A673 (cell line): ENCODE measurements around the gene MLF1.

Experiments
- CTCF ChIP-seq: fragments of 300-800, 200-600 bp; sonication (generic); conservative IDR thresholded peaks from 2 replicates; pipeline ENCODE4 v1.5.1; 2017; ENCODE audit warnings: low read depth, mild to moderate bottlenecking, antibody characterized with exemption, low read length, moderate library complexity, mixed read lengths
- EZH2 ChIP-seq: fragments of 200-600 bp; sonication (generic); IDR thresholded peaks from 2 replicates; pipeline ENCODE4 v1.6.1; 2017; ENCODE audit warnings: borderline replicate concordance, low read depth, mild to moderate bottlenecking, mixed read lengths, antibody characterized with exemption, low read length; ENCODE audit not compliant: poor library complexity, severe bottlenecking

- no peak for TF ChIP-seq CTCF
- no peak for TF ChIP-seq EZH2
Measured at GRCh38 chr3:158651192-158651591, 80.2 kb downstream of the MLF1 start.
